ENCODE results near the gene SPRN.

GRCh38 chr10:133471300-133472109, 47.1 kb upstream of the SPRN start:
- TF ChIP-seq, protein P1, sequence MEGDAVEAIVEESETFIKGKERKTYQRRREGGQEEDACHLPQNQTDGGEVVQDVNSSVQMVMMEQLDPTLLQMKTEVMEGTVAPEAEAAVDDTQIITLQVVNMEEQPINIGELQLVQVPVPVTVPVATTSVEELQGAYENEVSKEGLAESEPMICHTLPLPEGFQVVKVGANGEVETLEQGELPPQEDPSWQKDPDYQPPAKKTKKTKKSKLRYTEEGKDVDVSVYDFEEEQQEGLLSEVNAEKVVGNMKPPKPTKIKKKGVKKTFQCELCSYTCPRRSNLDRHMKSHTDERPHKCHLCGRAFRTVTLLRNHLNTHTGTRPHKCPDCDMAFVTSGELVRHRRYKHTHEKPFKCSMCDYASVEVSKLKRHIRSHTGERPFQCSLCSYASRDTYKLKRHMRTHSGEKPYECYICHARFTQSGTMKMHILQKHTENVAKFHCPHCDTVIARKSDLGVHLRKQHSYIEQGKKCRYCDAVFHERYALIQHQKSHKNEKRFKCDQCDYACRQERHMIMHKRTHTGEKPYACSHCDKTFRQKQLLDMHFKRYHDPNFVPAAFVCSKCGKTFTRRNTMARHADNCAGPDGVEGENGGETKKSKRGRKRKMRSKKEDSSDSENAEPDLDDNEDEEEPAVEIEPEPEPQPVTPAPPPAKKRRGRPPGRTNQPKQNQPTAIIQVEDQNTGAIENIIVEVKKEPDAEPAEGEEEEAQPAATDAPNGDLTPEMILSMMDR (IDR thresholded peaks at IDR 0.05; ENCODE audit: insufficient read depth, low read length, poor library complexity, severe bottlenecking), result no peak
- TF ChIP-seq EZH2phosphoT487 (conservative IDR thresholded peaks at IDR 0.05; ENCODE audit: low read length), result no peak

Measured in SU-DHL-6 (cell line).